Transverse colon (tissue), 4 donors: ENCODE data around the gene PSMG2.

Experiments used
- POLR2A ChIP-seq: fragments of 450-650 bp; IDR thresholded peaks from one replicate; pipeline ENCODE4 v1.6.1; 2016; ENCODE audit warnings: antibody characterized with exemption, mild to moderate bottlenecking, moderate library complexity
- POLR2AphosphoS5 ChIP-seq, 3 donors: sonication (generic); formaldehyde crosslinking; IDR thresholded peaks; one replicate each; pipeline ENCODE4 v1.6.1; 2016; ENCODE audit warnings: antibody characterized with exemption in 3 of 3
- TF ChIP-seq, protein P1 (sequence below), 5 experiments: fragments of 200-600 bp in 3 of 5; fragments of 450-650 bp in 2 of 5; sonication (generic) in 3 of 5; IDR thresholded peaks; 1 replicate in 2 of 5; 2 replicates in 3 of 5; pipeline ENCODE4 v1.5.1; 2016 to 2017; ENCODE audit warnings: antibody characterized with exemption in 5 of 5, inconsistent platforms in 3 of 5, mild to moderate bottlenecking in 2 of 5, moderate library complexity in 1 of 5

DNA sequence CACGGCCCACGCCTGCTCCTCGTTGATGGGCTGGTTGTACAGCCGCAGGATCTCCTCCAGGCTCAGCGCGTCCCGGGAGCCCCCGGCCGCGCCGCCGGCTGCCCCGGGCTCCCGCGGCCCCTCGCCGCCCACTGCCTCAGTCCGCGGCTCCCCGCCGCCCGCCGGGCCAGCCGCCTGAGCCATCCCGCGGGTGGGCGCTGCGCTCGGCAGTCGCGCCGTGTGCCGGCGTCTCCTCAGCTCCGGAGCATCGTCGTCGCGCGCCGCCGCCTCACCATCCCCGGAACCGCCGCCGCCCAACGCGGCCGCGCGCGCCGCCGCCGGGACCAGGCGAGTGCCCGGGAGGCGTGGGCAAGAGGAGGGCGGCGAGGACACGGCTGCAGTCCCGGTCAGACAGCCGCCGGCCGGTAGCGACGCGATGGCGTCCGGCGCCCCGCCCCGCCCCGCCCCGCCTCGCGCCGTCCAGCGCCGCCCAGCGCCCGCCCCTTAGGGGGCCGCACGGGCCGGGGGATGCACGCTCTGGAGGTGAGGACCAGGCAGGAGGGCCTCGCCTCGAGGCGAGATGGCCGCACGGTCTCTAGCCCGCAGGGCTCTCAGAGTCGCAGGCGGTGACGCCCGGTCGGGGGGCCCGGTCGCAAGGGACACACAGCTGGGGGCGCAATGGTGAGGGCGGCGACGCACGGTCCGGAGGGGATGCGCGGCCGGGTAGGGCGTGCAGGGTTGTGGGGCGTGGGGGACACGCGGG, 45.0 kb upstream of the PSMG2 start, which contains the start of gene SPIRE1:
- TF ChIP-seq POLR2A (peak; percentile 25), POLR2AphosphoS5 (IDR thresholded peaks at IDR 0.05) (peak in 2 of 3 donors; percentile 26 to 45)
- TF ChIP-seq, protein P1, sequence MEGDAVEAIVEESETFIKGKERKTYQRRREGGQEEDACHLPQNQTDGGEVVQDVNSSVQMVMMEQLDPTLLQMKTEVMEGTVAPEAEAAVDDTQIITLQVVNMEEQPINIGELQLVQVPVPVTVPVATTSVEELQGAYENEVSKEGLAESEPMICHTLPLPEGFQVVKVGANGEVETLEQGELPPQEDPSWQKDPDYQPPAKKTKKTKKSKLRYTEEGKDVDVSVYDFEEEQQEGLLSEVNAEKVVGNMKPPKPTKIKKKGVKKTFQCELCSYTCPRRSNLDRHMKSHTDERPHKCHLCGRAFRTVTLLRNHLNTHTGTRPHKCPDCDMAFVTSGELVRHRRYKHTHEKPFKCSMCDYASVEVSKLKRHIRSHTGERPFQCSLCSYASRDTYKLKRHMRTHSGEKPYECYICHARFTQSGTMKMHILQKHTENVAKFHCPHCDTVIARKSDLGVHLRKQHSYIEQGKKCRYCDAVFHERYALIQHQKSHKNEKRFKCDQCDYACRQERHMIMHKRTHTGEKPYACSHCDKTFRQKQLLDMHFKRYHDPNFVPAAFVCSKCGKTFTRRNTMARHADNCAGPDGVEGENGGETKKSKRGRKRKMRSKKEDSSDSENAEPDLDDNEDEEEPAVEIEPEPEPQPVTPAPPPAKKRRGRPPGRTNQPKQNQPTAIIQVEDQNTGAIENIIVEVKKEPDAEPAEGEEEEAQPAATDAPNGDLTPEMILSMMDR (IDR thresholded peaks at IDR 0.05) = no peak
